HG03558 (cell line): ENCODE measurements around the gene TIGD3.

Source experiments
- ATAC-seq: cut with Tn5 transposase; IDR thresholded peaks from one replicate; pipeline ENCODE4 v1.9.1; 2021; ENCODE audit warnings: moderate number of reproducible peaks; ENCODE audit not compliant: unreplicated experiment; ENCODE audit errors: extremely low read depth

The TIGD3 gene

DNA sequence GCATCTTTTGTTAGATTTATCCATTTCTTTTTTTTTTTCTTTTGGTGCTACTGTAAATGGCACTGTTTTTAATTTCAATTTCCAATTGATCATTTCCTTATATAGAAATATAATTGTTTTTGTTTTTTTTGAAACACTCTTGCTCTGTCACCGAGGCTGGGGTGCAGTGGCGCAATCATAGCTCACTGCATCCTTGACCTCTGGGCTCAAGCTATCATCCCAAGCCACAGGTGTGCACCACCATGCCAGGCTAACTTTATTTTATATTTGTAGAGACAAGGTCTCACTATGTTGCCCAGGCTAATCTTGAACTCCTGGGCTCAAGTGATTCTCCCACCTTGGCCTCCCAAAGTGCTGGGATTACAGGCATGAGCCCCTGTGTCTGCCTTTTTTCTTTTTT, 48.2 kb downstream of the TIGD3 start:
- no peak for ATAC-seq

DNA sequence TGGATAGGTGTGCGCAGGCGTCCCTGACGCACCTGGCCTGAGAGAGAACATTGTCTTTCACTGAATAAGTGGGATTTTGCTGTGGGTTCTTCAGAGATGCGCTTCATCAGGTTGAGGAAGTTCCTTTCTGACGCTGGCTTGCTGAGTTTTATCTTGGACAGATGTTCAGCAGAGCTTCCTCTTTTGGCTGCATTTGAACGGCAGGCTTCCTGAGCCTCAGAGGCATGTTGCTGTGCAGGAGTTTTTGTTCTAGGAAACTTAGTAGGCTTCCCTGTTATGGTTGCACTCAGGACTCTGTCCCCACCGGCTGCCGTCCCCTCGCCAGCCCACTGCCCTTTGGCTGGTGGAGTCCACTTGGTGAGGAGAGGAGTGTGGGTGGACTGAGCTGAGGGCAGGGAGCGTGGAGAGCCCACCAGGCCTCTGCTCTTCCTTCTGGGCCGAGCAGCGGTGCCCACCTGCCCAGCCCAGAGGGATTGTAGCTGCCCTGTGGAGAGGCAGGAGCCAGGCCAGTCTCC, 49.1 kb downstream of the TIGD3 start:
- no peak for ATAC-seq

DNA sequence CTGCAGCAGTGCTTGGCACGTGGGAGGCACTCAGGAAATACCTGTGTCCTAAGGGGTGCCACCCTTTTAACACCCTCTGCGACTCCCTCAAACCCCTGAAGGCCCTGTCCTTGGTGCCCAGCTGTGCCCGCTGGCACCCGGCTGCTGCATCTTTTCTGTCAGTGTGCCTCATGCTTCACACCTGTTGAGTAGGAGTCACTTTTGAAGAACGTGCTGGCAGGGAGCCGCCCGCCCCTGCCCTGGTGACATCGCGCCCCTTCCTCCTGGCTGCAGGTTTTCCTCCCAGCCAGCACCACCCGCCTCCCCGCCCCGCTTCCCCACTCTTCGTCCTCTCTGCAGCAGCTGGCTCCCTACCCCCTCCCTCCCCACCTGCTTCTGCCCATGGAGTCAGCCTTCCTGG, 49.7 kb downstream of the TIGD3 start:
- ATAC-seq: no peak

DNA sequence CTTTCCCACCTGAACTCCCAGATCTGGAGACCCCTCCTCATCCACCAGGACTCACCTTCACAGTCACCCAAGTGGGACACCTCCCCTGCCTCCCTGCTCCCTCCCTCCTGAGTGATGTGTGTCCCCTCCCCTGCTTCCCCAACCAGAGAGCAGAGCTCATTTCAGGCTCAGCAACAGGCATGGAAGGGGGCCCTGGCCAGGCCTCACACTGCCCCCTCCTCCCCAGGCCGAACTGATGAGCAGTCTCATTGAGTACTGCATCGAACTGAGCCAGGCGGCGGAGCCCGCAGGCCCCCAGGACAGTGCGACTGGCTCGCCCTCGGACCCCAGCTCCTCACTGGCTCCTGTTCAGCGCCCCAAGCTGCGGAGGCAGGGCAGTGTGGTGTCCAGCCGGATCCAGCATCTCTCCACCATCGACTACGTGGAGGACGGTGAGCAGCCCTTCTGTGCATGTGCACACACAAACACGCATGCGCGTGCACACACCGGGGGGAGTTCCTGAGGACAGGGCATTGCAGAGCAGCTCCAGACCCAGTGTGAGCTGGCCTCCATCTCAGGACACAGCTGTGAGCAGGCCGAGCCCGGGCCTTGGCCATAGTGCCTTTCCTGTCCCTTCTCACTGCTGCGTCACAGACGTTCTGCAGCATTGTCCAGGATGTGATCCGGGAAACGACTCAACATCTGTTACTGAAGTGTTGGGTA, 50.2 kb downstream of the TIGD3 start:
- no peak for ATAC-seq
